A673 (cell line): ENCODE results near the gene PNPLA3. TPM values are rescaled to one million over a fixed set of nuclear protein-coding genes. Genes with fewer than 3 reads are reported as not detected.
A peak's percentile ranks its signal among the peaks of the same experiment; 100 is the strongest.

ENCODE experiments used
- BruUV-seq: library from RNA; stranded (reverse); fragments of 400-500 nt; replicated peaks from 2 replicates; lab custom pipeline; 2021; lab: Mats Ljungman, UMichigan
- CTCF ChIA-PET: fragments of 300-600 bp; sonication (Branson Sonifier 250); formaldehyde crosslinking; loops from one replicate; lab custom pipeline; 2022; ENCODE audit warnings: antibody characterized with exemption; lab: Charles Lee
- POLR2A ChIA-PET: fragments of 300-600 bp; sonication (Branson Sonifier 250); formaldehyde crosslinking; loops from one replicate; lab custom pipeline; 2022; ENCODE audit warnings: antibody characterized with exemption; ENCODE audit not compliant: low non-redundant PET; lab: Charles Lee
- DNase-seq: peaks from one replicate; pipeline ENCODE4 v3.0.0-alpha.2; 2015; ENCODE audit warnings: low spot score
- H3K27ac ChIP-seq: fragments of 200-600 bp; sonication (generic); 2 replicates; pipeline ENCODE4 v1.5.1; 2016; ENCODE audit warnings: mixed run types, low read depth, mild to moderate bottlenecking, mixed read lengths, antibody characterized with exemption, low read length; ENCODE audit not compliant: poor library complexity, severe bottlenecking
- H3K27me3 ChIP-seq: fragments of 200-600 bp; sonication (generic); replicated peaks from 2 replicates; pipeline ENCODE4 v1.6.1; 2017; ENCODE audit warnings: mixed run types, low read depth, mild to moderate bottlenecking, mixed read lengths, antibody characterized with exemption, low read length; ENCODE audit not compliant: insufficient read depth, poor library complexity
- H3K36me3 ChIP-seq: fragments of 200-600 bp; sonication (generic); 2 replicates; pipeline ENCODE4 v1.6.1; 2016; ENCODE audit warnings: mixed run types, mild to moderate bottlenecking, mixed read lengths, antibody characterized with exemption, low read length; ENCODE audit not compliant: insufficient read depth, poor library complexity, severe bottlenecking
- H3K4me1 ChIP-seq: fragments of 200-600 bp; sonication (generic); 2 replicates; pipeline ENCODE4 v1.6.1; 2017; ENCODE audit warnings: mixed run types, mild to moderate bottlenecking, mixed read lengths, antibody characterized with exemption, low read length; ENCODE audit not compliant: insufficient read depth, poor library complexity, severe bottlenecking
- H3K4me3 ChIP-seq: fragments of 200-600 bp; sonication (generic); 2 replicates; pipeline ENCODE4 v1.5.1; 2016; ENCODE audit warnings: low read depth, mixed run types, mild to moderate bottlenecking, mixed read lengths, low read length; ENCODE audit not compliant: poor library complexity, severe bottlenecking
- H3K9me3 ChIP-seq: fragments of 200-600 bp; sonication (generic); 2 replicates; pipeline ENCODE4 v1.6.1; 2016; ENCODE audit warnings: mixed run types, low read depth, mild to moderate bottlenecking, mixed read lengths, antibody characterized with exemption, low read length; ENCODE audit not compliant: poor library complexity, severe bottlenecking
- CTCF ChIP-seq: fragments of 300-800, 200-600 bp; sonication (generic); conservative IDR thresholded peaks from 2 replicates; pipeline ENCODE4 v1.5.1; 2017; ENCODE audit warnings: low read depth, mild to moderate bottlenecking, antibody characterized with exemption, low read length, moderate library complexity, mixed read lengths
- EZH2 ChIP-seq: fragments of 200-600 bp; sonication (generic); IDR thresholded peaks from 2 replicates; pipeline ENCODE4 v1.6.1; 2017; ENCODE audit warnings: borderline replicate concordance, low read depth, mild to moderate bottlenecking, mixed read lengths, antibody characterized with exemption, low read length; ENCODE audit not compliant: poor library complexity, severe bottlenecking
- intact Hi-C: fragments of 100-400 bp; cut with micrococcal nuclease; formaldehyde crosslinking; loops from one replicate; pipeline ENCODE4 v1.10.0; 2022; ENCODE audit not compliant: unreplicated experiment
- total RNA-seq: library from RNA; stranded (reverse); gene quantifications from 2 replicates; pipeline ENCODE4 v1.2.3, GENCODE V29; 2021

The PNPLA3 gene
- total RNA-seq, 1 experiment from 2014 or later, result 11.8 TPM

- H3K9me3 ChIP-seq, result no peaks in the 10 kb centered on the region
- DNase-seq, result no peak
- intact Hi-C loops, result no loop called here
- ChIA-PET CTCF (interaction anchor here (1.5 to 1.9 kb wide), 2 partner anchors 10 kb away, joined by 4 to 8 read pairs; no protein-coding TSS in a partner anchor), POLR2A (no interaction called here)
- peak overlapping the region; percentile 84 for H3K27ac ChIP-seq
- TSS peak; percentile 40 for BruUV-seq
- H3K4me1 ChIP-seq, result peaks cover 5% of the 10 kb centered on the region
- H3K27me3 ChIP-seq, result no peaks in the 10 kb centered on the region
- no peaks in the 10 kb centered on the region for H3K36me3 ChIP-seq
- TF ChIP-seq EZH2 (no peak), CTCF (no peak)
- H3K4me3 ChIP-seq, result peak overlapping the region; percentile 96
Observed at GRCh38 chr22:43955883-43956782, 32.5 kb downstream of the PNPLA3 start.

- no peaks in the 10 kb centered on the region for H3K9me3 ChIP-seq
- H3K4me1 ChIP-seq, result peaks cover 5% of the 10 kb centered on the region
- no peaks in the 10 kb centered on the region for H3K36me3 ChIP-seq
- H3K27ac ChIP-seq, result no peak overlapping the region
- no peak for DNase-seq
- BruUV-seq, result no TSS peak
- peak overlapping the region; percentile 96 for H3K4me3 ChIP-seq
- CTCF ChIA-PET, result interaction anchor here (1.5 kb wide), 1 partner anchor 11 kb away, joined by 4 read pairs; no protein-coding TSS in a partner anchor
- no peaks in the 10 kb centered on the region for H3K27me3 ChIP-seq
- TF ChIP-seq CTCF, result no peak
- TF ChIP-seq EZH2, result no peak
- POLR2A ChIA-PET, result no interaction called here
- intact Hi-C loops, result no loop called here
Observed at GRCh38 chr22:43956805-43957463, 33.3 kb downstream of the PNPLA3 start.

- BruUV-seq, result no TSS peak
- H3K4me3 ChIP-seq, result no peak overlapping the region
- ChIA-PET POLR2A (no interaction called here), CTCF (interaction anchor here (1.5 kb wide), 1 partner anchor 12 kb away, joined by 4 read pairs; no protein-coding TSS in a partner anchor)
- TF ChIP-seq CTCF (no peak), EZH2 (no peak)
- H3K36me3 ChIP-seq, result no peaks in the 10 kb centered on the region
- no peaks in the 10 kb centered on the region for H3K9me3 ChIP-seq
- no peaks in the 10 kb centered on the region for H3K27me3 ChIP-seq
- H3K4me1 ChIP-seq, result peaks cover 5% of the 10 kb centered on the region
- DNase-seq, result no peak
- no peak overlapping the region for H3K27ac ChIP-seq
- intact Hi-C loops, result no loop called here
Observed at GRCh38 chr22:43957871-43958270, 34.3 kb downstream of the PNPLA3 start.
